Cerebellar nuclear complex (tissue), 1 donor: ENCODE data around the gene AGAP6.
A peak's percentile ranks its signal among the peaks of the same experiment; 100 is the strongest.
"Not testable (repeated sequence)": the region's sequence is repeated elsewhere in the genome, so short reads cannot be mapped to it uniquely, and the experiment has no call there.

Source experiments
- DNase-seq, 2 experiments: peaks; one replicate each; lab custom pipeline; 2025; lab: John Stamatoyannopoulos, UW

The AGAP6 gene

GRCh38 chr10:49988376-49988775 is at the start of gene AGAP6:
Gene AGAP6, plus strand, starts transcription at chr10:49988406. Its CDS starts 310 bp downstream, at chr10:49988716.
- DNase-seq, result not testable (repeated sequence)

DNA sequence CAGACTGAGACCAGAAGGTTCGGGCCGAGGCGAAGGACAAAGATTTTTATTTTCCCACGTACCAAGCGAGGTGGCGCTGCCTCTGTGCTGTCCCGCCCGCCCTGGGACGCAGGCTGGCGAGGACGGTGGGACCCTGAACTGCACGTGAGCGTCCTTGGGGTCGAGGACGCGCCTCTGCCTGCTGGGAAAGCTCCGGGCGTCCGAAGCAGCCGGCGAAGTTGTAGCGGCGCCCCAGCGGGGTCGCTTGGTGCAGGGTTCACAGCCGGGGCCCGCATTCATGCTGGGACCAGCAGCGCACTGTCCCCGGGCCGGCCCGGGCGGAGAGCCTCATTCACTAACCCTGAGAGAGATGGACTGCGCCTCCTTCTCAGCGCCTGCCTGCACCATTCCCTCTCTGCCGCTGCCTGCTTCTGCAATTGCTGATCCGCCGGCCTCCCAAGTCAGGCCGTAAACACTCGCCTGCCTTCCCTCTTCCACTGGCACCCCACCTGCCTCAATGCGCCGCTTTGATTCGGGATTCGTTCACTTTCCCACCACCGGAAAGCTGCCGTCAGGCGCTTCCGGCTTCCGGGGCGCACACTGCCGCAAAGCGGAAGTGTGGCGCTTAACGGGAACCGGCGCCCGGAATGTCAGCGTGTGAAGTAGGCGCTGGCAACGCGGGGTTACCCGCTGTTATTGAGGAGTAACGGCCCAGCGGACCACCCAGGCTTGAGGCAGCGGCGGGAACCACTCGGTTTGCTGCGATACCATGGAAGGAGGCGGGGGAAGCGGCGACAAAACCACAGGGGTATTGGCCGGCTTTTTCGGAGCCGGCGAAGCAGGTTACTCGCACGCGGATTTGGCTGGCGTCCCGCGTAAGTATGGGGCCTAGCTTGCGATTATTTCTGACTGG is 46.5 kb upstream of the AGAP6 start, which contains the start of the genes PARG and TIMM23B:
Gene PARG (minus strand): TSS at position 581 of the 892 bp plus-strand sequence. CDS start 302 bp downstream, at position 279.
Gene TIMM23B (plus strand): TSS at position 607 of the 892 bp plus-strand sequence. CDS start 142 bp downstream, at position 749.
- DNase-seq, result peak in 1 of 2 experiments; percentile 46

DNA sequence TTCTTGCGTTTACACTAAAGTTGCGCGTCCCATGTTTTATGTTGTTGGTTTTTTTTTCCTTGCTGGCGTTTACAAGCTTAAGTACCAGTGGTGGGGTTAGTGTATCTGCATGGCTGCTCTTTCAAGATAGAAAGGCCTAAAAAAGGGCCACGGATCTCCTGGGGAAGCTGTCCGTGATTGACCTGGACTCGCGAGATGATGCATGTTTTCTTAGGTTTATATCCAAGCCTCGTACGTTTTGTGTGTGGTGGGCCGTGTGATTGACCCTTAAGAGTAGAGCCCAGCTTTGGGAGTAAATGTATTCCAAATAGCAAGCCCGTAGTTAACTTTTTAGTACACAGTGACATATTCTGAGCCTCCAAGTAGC is 45.9 kb upstream of the AGAP6 start:
- DNase-seq, result not testable (repeated sequence)

DNA sequence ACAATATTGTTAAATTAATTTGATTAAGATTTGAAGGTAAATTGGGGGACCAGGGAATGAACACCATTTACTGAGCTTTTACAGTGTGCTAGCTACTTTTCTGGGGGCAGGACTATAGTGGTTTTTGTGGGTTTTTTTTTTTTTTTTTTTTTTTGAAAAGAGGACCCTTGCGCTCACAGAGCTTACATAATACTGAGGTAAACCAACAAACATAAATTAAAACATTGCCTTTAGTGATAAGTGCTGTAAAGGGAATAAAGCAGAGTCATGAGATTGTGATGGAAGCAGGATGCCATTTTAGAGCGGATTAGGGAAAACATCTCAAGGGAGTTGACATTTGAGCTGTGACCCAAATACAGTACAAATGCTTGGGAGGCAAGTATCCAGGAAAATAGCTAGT is 44.6 kb upstream of the AGAP6 start:
- not testable (repeated sequence) for DNase-seq

GRCh38 chr10:49948142-49948541 is 40.1 kb upstream of the AGAP6 start:
- DNase-seq, result not testable (repeated sequence)

GRCh38 chr10:49948737-49949136 is 39.5 kb upstream of the AGAP6 start:
- not testable (repeated sequence) for DNase-seq

GRCh38 chr10:49952006-49952405 is 36.2 kb upstream of the AGAP6 start:
- not testable (repeated sequence) for DNase-seq

- not testable (repeated sequence) for DNase-seq
These were observed 35.1 kb upstream of the AGAP6 start for GRCh38 chr10:49953122-49953521.

- DNase-seq, result not testable (repeated sequence)
These were observed 17.8 kb upstream of the AGAP6 start for GRCh38 chr10:49970331-49970857.

GRCh38 chr10:49971466-49971865 is 16.7 kb upstream of the AGAP6 start:
- DNase-seq, result not testable (repeated sequence)

- not testable (repeated sequence) for DNase-seq
These were observed 16.1 kb upstream of the AGAP6 start for GRCh38 chr10:49972094-49972493.

GRCh38 chr10:49977756-49978155 is 10.4 kb upstream of the AGAP6 start:
- not testable (repeated sequence) for DNase-seq

GRCh38 chr10:49987207-49987606 is 999 bp upstream of the AGAP6 start:
- not testable (repeated sequence) for DNase-seq

GRCh38 chr10:49995321-49995720 is 7.1 kb downstream of the AGAP6 start:
- not testable (repeated sequence) for DNase-seq

- DNase-seq, result not testable (repeated sequence)
These were observed 25.8 kb downstream of the AGAP6 start for GRCh38 chr10:50014024-50014423.

DNA sequence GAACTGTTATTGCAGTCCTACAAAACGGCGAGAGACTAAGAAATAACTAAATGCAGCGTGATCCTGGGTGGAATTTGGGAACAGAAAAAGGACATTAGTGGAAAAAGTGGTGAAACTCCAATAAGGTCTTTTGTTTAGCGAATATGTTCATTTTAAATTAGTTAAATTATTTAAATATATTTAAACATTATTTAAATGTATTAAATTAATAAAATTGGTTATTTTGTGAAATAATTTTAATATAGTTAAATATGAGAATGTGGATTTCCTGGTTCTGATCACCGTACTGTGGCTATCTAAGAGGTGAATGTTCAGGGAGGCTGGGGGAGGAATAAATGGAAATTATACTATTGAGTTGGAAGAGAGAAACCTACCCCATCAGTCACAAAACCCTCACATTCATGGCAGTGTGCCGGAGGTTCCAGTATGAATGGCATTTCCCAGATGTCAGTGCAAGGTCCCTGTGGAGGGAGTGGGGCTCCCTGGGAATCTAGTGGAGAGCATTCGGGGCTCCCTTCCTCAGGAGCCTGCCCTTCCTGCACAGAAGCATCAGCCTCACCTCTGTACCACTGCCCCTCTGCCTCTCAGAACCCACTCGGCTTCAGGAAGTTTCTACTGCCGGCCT is 27.5 kb downstream of the AGAP6 start:
- not testable (repeated sequence) for DNase-seq

DNA sequence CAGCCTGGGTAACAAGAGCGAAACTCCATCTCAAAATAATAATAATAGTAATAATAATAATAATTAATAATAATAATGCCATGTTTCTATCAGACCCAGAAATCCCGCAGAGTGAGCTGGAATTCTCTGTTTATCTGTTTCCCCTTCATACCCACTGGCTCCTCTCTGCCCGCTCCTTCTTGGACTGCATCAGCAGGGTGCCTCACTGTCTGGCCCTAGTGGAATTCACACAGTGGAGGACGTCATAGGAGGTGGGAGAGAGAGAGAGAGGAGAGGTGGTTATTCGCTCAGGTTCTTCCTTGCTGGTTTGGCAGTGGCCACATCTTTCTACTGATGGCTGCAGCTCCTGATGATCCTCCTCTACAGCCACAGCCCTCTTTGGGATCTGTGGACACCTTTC is 28.7 kb downstream of the AGAP6 start:
- not testable (repeated sequence) for DNase-seq

- not testable (repeated sequence) for DNase-seq
These were observed 29.4 kb downstream of the AGAP6 start for GRCh38 chr10:50017646-50018045.

DNA sequence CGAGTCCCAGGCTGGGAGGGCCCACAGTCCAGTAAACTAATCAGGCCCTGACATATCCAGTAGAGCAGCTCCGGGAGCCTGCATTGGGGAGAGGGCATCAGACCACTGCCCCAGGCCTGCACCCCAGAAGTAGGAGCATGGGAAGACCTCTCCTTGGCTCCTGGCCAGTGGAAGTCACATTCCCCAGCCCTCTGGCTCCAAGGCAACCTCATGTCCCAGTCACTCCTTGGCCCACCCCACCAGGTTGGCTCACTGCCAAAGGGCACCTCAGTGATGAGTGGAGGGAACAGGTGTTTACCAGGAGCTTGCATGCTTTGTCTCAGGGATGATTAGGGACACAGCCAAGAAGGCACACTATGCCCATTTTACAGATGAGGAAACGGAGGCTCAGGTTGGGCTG is 31.1 kb downstream of the AGAP6 start:
- DNase-seq, result not testable (repeated sequence)

DNA sequence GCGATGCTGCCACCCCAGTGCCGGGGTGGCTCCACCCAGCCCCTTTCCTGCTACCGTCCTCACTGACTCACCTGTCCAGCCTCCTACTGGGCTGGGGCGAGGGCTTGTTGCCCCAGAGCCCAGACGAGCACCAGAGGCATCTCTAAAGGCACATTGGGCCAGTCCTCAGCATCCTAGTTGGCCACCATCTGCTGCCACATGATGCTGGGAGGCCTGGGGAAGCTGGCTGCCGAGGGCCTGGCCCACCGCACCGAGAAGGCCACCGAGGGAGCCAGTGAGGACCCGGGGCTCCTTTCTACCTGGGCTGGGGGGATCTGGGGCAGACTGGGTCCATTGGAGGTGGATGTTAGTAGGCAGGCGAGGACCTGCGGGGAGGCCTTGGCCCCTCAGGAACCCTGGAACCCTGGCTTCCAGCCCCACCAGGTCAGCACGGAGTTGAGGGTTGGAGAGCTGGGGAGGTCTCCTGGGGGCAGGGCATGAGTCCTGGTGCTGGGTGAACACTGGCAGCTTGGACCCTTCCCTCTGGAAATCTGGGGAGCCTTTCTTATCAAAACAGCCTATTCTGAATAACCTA is 32.3 kb downstream of the AGAP6 start:
- DNase-seq, result not testable (repeated sequence)

GRCh38 chr10:50021646-50022045 is 33.4 kb downstream of the AGAP6 start:
- DNase-seq, result no peak
